Sigmoid colon (tissue), 7 donors: ENCODE measurements around the gene FTCD. TPM values are rescaled to one million over a fixed set of nuclear protein-coding genes. Genes with fewer than 3 reads are reported as not detected.

ENCODE experiments used
- DNase-seq: peaks from one replicate; pipeline ENCODE4 v3.0.0-alpha.2; 2019
- H3K27ac ChIP-seq, 4 donors: fragments of 200-600 bp; sonication (generic); one replicate each; pipeline ENCODE4 v1.5.1; 2016 to 2019; ENCODE audit warnings: mild to moderate bottlenecking in 1 of 4
- H3K27me3 ChIP-seq, 3 donors: fragments of 200-600 bp; sonication (generic); one replicate each; pipeline ENCODE4 v1.5.1; 2019; ENCODE audit warnings: mild to moderate bottlenecking in 1 of 3
- H3K36me3 ChIP-seq, 4 donors: fragments of 200-600 bp; sonication (generic); one replicate each; pipeline ENCODE4 v1.5.1; 2016 to 2019
- H3K4me1 ChIP-seq, 4 donors: fragments of 200-600 bp; sonication (generic); one replicate each; pipeline ENCODE4 v1.5.1; 2017 to 2019
- H3K4me3 ChIP-seq, 4 donors: fragments of 200-600 bp; sonication (generic); one replicate each; pipeline ENCODE4 v1.5.1; 2017 to 2019; ENCODE audit warnings: mild to moderate bottlenecking in 2 of 4, moderate library complexity in 1 of 4
- H3K9me3 ChIP-seq, 4 donors: fragments of 200-600 bp in 3 of 4; sonication (generic) in 3 of 4; one replicate each; pipeline versions ENCODE4 v1.5.1 to v1.6.1; 2013 to 2019
- EP300 ChIP-seq, 4 donors: sonication (generic); formaldehyde crosslinking; IDR thresholded peaks; one replicate each; pipeline ENCODE4 v1.6.1; 2017; ENCODE audit warnings: antibody characterized with exemption in 4 of 4
- POLR2A ChIP-seq, 2 donors: fragments of 450-650 bp; IDR thresholded peaks; one replicate each; pipeline ENCODE4 v1.6.1; 2016; ENCODE audit warnings: antibody characterized with exemption in 2 of 2, mild to moderate bottlenecking in 2 of 2, moderate library complexity in 2 of 2
- POLR2AphosphoS5 ChIP-seq, 4 donors: sonication (generic); formaldehyde crosslinking; IDR thresholded peaks; one replicate each; pipeline ENCODE4 v1.6.1; 2017; ENCODE audit warnings: antibody characterized with exemption in 4 of 4
- WGBS, 2 donors: extraction: QIAGEN DNeasy Blood & Tissue Kit; methylation state at CpG; one replicate each; pipeline ENCODE4 v1.1.7; 2013; 5-methylcytosine and 5-hydroxymethylcytosine counted together
- intact Hi-C: fragments of 100-400 bp; cut with DNase I; formaldehyde crosslinking; loops from one replicate; pipeline ENCODE4 v1.15.1; 2023
- polyA plus RNA-seq, 3 donors: library from polyadenylated mRNA; stranded (reverse); fragments of 200-250 nt; gene quantifications; one replicate each; pipeline ENCODE4 v1.2.3, GENCODE V29; 2013
- total RNA-seq, 4 donors: library from RNA; depleted of rRNA; stranded (reverse); fragments of >200 nt; gene quantifications; one replicate each; pipeline ENCODE4 v1.1.0, GENCODE V29; 2016
- TF ChIP-seq, protein P1 (sequence below), 4 experiments: fragments of 450-650 bp in 3 of 4; fragments of 200-600 bp in 1 of 4; IDR thresholded peaks; one replicate each; pipeline ENCODE4 v1.5.1; 2016 to 2019; ENCODE audit warnings: antibody characterized with exemption in 4 of 4, mild to moderate bottlenecking in 3 of 4, moderate library complexity in 2 of 4
- donor health status: healthy with polysubstance abuse.
- donor health status: Bipolar disorder and iron deficiency.
- donor health status: healthy.

The FTCD gene
- total and polyA plus RNA-seq, 7 donors: 0.20 to 1.4 TPM; not detected in 5

DNA sequence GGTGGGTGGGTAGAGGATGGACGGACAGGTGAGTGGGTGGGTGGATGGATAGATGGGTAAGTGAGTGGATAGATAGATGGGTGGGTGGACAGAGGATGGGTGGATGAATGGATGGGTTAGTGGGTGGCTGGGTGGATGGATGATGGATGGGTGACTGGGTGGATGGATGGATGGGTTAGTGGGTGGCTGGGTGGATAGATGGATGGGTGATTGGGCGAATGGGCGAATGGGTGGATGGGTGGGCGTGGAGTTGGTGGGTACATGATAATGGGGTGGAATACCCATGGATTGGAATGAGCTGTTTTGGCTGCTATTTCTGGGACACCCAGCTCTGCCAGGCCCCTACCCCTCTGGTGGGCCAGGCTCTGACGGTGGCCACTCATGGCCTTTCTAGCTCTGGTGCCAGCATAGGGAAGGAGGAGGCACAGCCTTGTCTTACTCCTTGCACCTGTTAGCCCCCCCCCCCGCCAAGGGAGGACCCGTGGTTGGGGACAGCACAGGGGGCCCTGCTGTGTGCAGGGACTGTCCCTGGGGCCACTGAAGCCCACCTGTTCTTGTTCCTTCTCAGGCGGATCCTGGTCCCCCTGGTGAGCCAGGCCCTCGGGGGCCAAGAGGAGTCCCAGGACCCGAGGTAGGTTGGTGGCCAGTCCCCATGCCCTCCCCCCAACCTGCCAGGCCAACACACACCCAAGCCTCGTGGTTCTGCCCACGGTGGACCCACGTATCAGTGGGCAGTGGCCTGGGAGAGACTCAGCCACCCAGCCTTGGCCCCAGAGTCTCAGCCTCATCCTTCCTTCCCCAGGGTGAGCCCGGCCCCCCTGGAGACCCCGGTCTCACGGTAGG, 31.1 kb downstream of the FTCD start:
- 88 to 92% methylated on average over 16 of the region's 16 CpGs for WGBS, 2 donors
- peaks cover 69 to 98% (median 89%) of the 10 kb centered on the region in 4 donors for H3K36me3 ChIP-seq
- intact Hi-C loops: no loop called here
- no peaks in the 10 kb centered on the region for H3K27me3 ChIP-seq
- DNase-seq: peak; percentile 64
- peak overlapping the region; percentile 6 to 53 (median 39) for H3K27ac ChIP-seq
- no peaks in the 10 kb centered on the region for H3K9me3 ChIP-seq
- no peak overlapping the region for H3K4me3 ChIP-seq
- no peak for TF ChIP-seq EP300 (IDR thresholded peaks at IDR 0.05)
- TF ChIP-seq, protein P1, sequence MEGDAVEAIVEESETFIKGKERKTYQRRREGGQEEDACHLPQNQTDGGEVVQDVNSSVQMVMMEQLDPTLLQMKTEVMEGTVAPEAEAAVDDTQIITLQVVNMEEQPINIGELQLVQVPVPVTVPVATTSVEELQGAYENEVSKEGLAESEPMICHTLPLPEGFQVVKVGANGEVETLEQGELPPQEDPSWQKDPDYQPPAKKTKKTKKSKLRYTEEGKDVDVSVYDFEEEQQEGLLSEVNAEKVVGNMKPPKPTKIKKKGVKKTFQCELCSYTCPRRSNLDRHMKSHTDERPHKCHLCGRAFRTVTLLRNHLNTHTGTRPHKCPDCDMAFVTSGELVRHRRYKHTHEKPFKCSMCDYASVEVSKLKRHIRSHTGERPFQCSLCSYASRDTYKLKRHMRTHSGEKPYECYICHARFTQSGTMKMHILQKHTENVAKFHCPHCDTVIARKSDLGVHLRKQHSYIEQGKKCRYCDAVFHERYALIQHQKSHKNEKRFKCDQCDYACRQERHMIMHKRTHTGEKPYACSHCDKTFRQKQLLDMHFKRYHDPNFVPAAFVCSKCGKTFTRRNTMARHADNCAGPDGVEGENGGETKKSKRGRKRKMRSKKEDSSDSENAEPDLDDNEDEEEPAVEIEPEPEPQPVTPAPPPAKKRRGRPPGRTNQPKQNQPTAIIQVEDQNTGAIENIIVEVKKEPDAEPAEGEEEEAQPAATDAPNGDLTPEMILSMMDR (IDR thresholded peaks at IDR 0.05): no peak
- no peak for TF ChIP-seq POLR2A (IDR thresholded peaks at IDR 0.05)
- no peak for TF ChIP-seq POLR2AphosphoS5 (IDR thresholded peaks at IDR 0.05)
- peaks cover 0 to 8% (median 0%) of the 10 kb centered on the region in 4 donors for H3K4me1 ChIP-seq

DNA sequence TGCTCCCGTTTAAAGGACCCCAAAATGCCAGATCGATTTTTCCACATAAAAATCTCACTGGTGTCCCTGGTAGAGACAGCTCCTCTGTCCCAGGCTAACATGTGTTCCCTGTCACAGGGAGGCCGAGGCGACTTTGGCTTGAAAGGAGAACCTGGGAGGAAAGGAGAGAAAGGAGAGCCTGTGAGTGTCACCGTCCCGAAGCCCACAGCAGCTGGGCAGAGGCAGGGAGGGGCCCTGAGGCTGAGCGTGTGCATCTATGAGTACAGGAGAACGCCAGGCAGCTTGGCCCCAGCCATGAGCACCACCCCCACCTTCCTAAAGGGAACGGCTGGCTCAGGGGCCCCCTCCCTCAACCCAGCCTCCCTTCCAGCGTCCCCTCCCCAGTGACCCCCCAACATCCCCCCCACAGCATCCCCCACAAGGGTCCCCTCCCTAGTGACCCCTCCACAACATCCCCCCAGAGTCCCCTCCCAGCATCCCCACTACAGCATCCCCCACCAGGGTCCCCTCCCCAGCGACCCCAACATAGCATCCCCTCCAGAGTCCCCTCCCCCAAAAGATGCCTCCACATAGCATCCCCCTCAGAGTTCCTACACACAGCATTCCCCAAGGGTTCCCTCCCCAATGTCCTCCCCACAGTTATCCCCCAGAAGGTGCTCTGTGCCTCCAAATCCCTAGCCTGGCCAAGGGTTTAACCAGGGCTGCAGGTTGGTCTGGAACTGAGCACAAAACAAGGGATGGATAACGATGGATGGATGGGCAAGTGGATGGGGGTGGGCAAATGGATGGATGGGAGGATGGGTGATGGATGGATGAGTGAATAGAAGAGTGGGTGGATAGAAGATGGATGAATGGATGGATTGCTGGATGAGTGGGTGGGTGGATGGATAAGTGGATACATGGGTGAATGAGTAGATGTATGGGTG, 32.4 kb downstream of the FTCD start:
- DNase-seq: peak; percentile 59
- Histone ChIP-seq H3K9me3 (no peaks in the 10 kb centered on the region), H3K27ac (peak overlapping the region; percentile 31 to 63 (median 57)), H3K4me3 (no peak overlapping the region), H3K27me3 (no peaks in the 10 kb centered on the region), H3K36me3 (peaks cover 82 to 98% (median 94%) of the 10 kb centered on the region in 4 donors), H3K4me1 (peaks cover 0 to 8% (median 0%) of the 10 kb centered on the region in 4 donors)
- intact Hi-C loops: no loop called here
- TF ChIP-seq, protein P1 (IDR thresholded peaks at IDR 0.05): no peak
- peak in 1 of 4 donors; percentile 6 for TF ChIP-seq POLR2AphosphoS5 (IDR thresholded peaks at IDR 0.05)
- WGBS, 2 donors: 77 to 91% methylated on average over 12 of the region's 12 CpGs

- intact Hi-C loops: no loop called here
- peaks cover 0 to 8% (median 0%) of the 10 kb centered on the region in 4 donors for H3K4me1 ChIP-seq
- H3K9me3 ChIP-seq: no peaks in the 10 kb centered on the region
- no peaks in the 10 kb centered on the region for H3K27me3 ChIP-seq
- no peak overlapping the region for H3K4me3 ChIP-seq
- H3K36me3 ChIP-seq: peaks cover 85 to 98% (median 96%) of the 10 kb centered on the region in 4 donors
- TF ChIP-seq POLR2AphosphoS5 (IDR thresholded peaks at IDR 0.05) (peak in 1 of 4 donors; percentile 5), EP300 (IDR thresholded peaks at IDR 0.05) (no peak), POLR2A (IDR thresholded peaks at IDR 0.05) (no peak)
- TF ChIP-seq, protein P1 (IDR thresholded peaks at IDR 0.05): no peak
- 64 to 88% methylated on average over 12 of the region's 12 CpGs for WGBS, 2 donors
- DNase-seq: peak; percentile 57
- H3K27ac ChIP-seq: peak overlapping the region; percentile 32 to 63 (median 57)
Observed at GRCh38 chr21:46122237-46122671, 33.1 kb downstream of the FTCD start.

DNA sequence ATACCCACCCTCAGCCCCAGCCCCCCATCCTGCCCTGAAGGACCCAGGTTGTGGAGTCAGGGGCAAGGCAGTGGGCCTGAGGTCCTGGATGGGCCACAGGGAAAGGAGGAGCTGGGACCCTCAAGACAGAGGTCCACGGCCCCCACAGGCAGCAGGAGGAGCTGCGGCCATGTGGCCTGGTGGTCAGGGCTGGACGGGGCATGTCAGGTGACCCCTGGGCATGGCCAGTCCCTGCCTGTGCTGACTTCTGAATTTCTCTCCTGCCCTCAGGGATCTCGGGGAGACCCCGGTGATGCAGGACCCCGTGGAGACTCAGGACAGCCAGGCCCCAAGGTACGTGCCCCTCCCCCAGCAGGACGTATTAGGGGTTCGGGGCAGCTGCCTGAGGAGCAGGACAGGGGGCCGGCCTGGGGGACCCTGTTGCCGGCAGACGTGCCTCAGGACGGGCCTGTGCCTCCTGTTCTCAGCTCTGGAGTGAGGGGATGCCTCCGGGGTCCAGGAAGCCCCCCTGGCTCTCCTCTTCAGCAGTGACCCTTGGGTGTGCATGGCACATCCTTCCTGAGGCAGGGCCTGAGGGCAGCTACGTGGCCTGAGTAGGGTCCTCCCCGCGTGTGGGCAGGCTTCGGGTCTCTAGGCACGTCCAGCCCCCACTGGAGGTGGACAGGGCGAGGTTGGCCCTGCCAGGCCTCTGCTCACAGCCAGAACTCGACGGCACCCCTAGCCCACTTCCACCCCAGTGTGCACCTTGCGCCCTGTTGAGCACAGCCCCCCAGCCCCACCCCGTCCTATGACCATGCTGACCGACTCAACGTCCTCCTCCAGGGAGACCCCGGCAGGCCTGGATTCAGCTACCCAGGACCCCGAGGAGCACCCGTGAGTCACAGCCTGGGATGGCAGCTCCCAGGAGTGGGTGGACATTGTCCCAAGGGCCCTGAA, 33.8 kb downstream of the FTCD start:
- no peak overlapping the region for H3K4me3 ChIP-seq
- H3K4me1 ChIP-seq: peaks cover 0 to 6% (median 0%) of the 10 kb centered on the region in 4 donors
- H3K27me3 ChIP-seq: no peaks in the 10 kb centered on the region
- peak; percentile 67 for DNase-seq
- peaks cover 85 to 98% (median 96%) of the 10 kb centered on the region in 4 donors for H3K36me3 ChIP-seq
- TF ChIP-seq POLR2A (IDR thresholded peaks at IDR 0.05): no peak
- no peak for TF ChIP-seq POLR2AphosphoS5 (IDR thresholded peaks at IDR 0.05)
- TF ChIP-seq, protein P1 (IDR thresholded peaks at IDR 0.05): no peak
- intact Hi-C loops: no loop called here
- peak overlapping the region; percentile 32 to 63 (median 57) for H3K27ac ChIP-seq
- whole genome bisulfite sequencing, 2 donors: 80 to 90% methylated on average over 29 of the region's 29 CpGs
- H3K9me3 ChIP-seq: no peaks in the 10 kb centered on the region
